NOMO-1 (cell line): ENCODE data around the gene C14orf93.

ENCODE experiments used
- DNase-seq, 2 experiments: peaks; one replicate each; lab custom pipeline; 2025; ENCODE audit not compliant: unreplicated experiment in 2 of 2; lab: John Stamatoyannopoulos, UW

C14orf93 gene

GRCh38 chr14:22996768-22997654 is 12.9 kb downstream of the C14orf93 start:
- DNase-seq, result no peak

DNA sequence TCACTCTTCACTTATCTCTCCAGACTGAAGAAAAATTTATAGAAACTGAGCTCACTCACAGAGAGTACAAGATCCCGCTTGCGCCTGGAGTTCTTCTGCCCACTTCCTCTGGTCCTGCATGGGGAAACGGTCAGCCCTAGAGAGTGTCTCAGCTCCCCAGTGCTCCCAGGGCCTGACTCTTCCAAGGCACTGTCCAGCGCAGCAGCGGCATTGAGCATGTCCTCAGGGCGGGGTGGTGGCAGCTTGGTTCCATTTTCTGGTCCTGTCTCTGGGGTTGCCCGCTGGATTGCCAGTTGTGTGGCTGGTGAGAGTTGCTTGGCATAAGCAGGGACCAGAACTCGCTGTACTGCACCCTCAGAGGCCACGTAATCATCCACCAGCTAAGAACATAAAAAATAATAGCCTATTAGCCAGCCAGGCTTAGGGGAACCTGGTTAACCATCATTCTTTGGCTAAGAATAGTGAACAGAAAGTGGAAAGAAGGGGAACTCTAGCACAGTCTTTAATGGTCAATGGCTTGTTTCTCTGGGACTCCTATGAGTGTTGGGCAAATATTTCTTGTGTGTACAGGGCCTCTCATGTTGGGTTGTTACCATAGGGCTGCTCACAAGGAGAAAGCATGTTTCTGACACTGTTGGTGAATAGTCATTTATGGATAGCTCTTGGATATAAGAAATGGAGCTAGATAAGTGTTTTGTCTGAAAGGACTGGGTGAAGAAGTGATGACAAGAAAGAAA is 13.9 kb downstream of the C14orf93 start:
- DNase-seq, result peak; percentile 32 to 71

DNA sequence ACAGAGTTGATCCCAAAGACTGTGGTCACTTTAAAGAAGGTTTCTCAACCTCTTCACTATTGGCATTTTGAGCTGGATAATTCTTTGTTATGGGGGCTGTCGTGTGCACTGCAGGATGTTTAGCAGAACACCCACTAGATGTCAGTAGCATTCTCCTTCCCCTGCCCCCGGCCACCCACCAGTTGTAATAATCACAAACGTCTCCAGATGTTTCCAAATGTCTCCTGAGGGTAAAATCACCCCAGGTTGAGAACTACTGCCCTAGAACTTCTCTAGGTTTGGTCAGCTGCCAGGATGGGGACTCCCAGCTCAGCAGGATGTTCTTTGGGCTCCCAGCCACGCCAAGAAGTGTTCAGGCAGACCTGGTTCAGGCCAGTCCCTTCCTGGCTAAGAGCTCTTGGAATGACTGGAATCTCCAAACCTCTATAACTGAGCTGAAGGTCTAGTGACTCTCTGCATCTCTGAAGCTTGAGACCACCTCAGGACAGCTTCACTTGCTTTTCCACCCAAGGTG is 15.1 kb downstream of the C14orf93 start:
- DNase-seq, result peak in 1 of 2 experiments; percentile 15

GRCh38 chr14:22993517-22993916 is 16.4 kb downstream of the C14orf93 start:
- no peak for DNase-seq

DNA sequence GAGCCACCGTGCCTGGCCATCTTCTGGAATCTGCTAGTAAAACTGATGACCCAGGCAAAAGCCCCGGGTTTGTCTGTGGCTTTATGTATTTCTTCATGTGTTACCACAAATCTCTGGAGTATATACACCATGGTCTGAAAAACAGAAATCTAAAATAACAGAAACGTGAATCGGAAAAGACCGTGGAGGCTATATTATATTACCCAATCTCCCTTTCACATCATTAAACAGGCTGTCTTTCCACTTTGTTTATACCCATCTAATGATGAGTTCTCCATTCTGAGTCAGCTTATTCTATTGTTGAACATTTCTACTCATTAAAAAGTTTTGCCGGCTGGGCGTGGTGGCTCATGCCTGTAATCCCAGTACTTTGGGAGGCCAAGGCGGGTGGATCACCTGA is 18.1 kb downstream of the C14orf93 start:
- no peak for DNase-seq

GRCh38 chr14:22987291-22987690 is 22.7 kb downstream of the C14orf93 start:
- DNase-seq, result no peak

- DNase-seq, result peak; percentile 43 to 76
Observed at GRCh38 chr14:22986508-22987054, 23.4 kb downstream of the C14orf93 start.

DNA sequence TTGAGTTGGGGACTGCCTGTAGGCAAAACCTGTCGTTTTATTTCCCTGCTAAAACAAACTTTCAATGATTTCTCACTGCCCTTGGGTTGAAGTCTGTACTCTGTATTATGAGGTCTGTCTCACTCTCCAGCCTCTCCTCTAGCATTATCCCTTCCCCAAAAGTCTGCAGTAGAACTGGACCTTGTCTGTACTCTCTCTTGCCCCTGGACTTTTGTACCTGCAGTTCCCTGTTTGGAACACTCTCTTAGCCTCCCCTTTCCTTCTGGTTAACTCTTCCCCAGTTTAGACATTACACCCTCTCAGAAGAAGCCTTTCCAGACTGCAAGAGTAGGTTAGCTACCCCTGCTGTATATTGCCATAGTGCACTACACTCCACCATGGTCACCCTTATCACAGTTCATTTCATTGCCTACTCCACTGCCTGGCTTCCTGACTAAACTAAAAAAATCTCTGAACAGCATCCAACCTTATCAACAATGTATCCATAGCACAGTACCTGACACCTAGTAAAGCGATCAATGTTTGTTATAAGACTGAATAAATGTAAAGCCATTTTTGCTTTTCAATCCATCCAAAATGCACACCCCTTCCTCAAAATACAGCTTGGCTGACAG is 23.9 kb downstream of the C14orf93 start:
- no peak for DNase-seq

GRCh38 chr14:22984959-22985658 is 24.8 kb downstream of the C14orf93 start:
- DNase-seq, result no peak

- DNase-seq, result peak; percentile 74 to 81
Observed at GRCh38 chr14:22982477-22983245, 27.3 kb downstream of the C14orf93 start, which contains the start of gene AJUBA. AJUBA (minus strand) TSS chr14:22982551; CDS start chr14:22982266, 285 bp downstream.

DNA sequence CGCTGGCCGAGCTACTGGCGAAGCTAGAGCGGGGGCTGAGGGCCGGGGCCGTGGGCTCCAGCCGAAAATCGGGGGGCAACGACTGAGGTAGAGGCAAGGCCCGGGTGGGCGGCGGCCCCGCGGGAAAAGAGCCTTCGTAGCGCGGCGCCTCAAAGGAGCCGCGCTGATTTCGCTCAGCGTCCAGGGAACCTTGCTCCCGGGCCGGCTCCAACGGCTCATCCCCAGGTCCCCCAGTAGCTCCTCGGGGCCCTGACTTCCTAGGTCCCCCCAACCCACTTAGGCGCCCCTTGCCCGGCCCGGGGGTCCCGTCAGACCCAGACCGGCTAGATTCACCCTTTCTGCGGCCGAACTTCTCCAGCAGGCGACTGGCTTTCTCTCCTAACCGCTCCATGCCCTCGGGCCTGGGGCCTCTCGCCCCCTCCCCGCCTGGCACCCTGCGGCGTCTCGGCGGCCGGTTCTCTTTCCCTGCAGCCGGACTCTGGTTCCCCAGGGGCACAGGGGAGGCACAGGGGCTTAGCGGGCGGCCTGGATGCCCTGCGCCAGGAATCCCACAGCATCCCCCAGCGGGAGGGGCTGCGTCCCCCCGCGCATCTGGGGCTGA is 28.0 kb downstream of the C14orf93 start:
- no peak for DNase-seq

DNA sequence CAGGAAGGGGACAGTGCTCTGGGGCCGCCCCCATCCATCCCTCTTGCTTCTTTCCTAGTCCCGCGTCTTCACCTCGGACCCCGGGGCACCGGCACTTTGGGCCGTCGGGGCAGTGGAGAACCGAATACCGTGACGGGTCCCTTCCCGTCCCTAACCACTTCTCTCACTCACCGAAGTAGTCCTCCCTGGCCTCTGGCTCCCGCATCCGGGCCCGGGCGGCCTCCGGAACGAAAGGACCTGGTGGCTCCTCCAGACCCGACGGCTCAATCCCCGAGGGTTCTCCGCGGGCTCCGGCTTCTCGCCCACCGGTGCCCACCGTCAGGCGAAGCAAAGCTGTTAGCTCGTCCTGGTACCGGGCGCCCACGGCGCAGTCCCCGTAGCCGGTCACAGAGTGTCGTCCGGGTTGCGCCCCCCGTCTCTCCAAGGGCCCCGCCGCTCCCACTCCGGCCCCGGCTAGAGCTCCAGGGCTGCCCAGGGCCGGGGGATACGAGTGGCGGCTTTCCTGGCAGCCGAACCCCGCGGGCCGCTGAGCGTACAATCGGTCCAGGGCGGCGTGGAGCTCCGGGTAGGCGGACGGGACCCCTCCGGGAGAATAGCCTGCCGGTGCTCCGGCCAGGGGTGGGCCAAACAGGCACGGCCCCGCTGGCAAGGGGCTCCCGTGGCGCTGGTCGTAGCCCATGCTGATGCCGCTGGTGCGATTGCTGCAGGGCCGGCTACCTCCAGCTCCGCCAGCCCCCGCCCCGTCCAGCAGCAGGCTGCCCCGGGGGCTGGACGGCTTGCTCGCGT is 28.7 kb downstream of the C14orf93 start:
- DNase-seq, result no peak

GRCh38 chr14:22980672-22981089 is 29.3 kb downstream of the C14orf93 start:
- DNase-seq, result no peak

DNA sequence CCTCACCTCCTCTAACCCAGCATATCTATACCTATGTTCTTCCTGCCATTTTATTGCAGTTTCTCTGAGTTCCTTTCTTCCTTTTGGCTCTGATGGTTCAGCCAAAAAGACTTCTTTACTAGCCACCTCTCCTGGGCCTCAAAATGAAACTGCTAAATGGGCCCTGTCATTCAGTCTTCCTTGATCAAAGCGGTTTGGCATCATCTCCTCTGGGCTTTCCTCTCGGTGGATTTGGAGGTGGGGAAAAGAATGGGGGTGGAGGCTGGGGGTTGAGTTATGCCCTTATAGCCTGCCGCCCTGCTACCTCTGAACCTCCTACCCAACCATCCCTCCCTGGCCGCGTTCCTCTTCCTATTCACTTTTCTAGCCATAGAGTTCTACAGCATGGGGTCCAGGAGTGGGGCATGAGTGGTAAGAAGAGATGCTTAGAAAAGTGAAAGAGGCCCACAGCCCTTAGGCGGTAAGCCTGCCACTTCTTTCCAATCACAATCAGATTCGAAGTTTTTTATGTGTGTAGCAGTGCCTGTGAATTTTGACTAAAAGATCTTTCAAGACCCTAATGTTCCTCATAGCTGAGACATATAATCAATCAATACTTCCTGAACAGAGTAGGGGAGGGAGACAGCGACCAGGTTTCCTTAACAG is 30.1 kb downstream of the C14orf93 start:
- DNase-seq, result no peak

GRCh38 chr14:22978981-22979671 is 30.8 kb downstream of the C14orf93 start:
- DNase-seq, result no peak

GRCh38 chr14:22978487-22978837 is 31.5 kb downstream of the C14orf93 start:
- DNase-seq, result no peak
